ENCODE data around the gene PUS10.
"Not testable (repeated sequence)": the region's sequence is repeated elsewhere in the genome, so short reads cannot be mapped to it uniquely, and the experiment has no call there.

Gene PUS10

DNA sequence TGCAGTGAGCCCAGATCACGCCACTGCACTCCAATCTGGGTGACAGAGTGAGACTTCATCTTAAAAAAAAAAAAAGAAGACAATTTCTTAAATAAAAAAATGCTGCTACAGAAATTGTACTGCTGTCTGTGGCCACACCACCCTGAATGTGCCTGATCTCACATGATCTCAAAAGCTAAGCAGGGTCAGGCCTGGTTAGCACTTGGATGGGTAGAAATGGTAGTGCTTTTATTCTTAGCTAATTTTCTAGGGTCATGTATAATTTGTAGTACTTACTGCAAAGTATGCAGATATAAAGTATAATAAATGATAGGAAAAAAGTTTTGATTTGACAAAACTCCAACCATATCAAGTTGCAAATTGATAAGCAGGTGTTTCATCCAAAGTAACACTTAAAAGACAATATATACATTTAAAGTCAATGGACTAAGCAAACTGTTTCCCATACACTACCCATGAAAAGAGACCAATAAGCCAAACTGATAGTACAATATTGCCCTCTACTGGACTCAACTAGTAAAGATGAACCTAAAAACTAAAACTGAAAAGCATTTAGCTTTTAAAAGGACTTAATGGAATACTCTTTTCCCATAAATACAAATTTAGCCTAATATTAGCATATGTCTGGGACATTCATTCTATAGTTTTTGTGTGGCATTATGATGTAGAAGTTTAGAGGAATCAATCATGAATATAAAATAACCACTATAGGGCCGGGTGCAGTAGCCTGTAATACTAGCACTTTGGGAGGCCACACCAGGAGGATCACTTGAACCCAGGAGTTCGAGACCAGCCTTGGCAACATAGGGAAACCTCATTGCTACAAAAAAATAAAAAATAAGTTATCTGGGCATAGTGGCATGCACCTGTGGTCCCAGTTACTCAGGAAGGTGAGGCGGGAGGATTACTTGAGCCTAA lies 19.2 kb downstream of the PUS10 start:
- H3K27ac ChIP-seq, result peak overlapping the region; percentile 50; the same call in 1 of the 2 replicates
- POLR2A ChIA-PET (ENCODE audit: low non-redundant PET), result no interaction called here
- TF ChIP-seq CTCF (conservative IDR thresholded peaks at IDR 0.05; ENCODE audit: low read depth), result peak; percentile 71
- CTCF ChIA-PET, result interaction anchor here (0.5 to 1.7 kb wide), 29 partner anchors 8 to 966 kb away, joined by 3 to 8 read pairs (median 4); no protein-coding TSS in a partner anchor
- DNase-seq (ENCODE audit: low spot score), result peak; percentile 56

GRCh38 chr2:60994131-60994530 lies 23.9 kb downstream of the PUS10 start:
- no peak for TF ChIP-seq CTCF (conservative IDR thresholded peaks at IDR 0.05; ENCODE audit: low read depth)
- H3K27ac ChIP-seq, result no peak overlapping the region
- ChIA-PET POLR2A (ENCODE audit: low non-redundant PET) (no interaction called here), CTCF (no interaction called here)
- DNase-seq (ENCODE audit: low spot score), result no peak

DNA sequence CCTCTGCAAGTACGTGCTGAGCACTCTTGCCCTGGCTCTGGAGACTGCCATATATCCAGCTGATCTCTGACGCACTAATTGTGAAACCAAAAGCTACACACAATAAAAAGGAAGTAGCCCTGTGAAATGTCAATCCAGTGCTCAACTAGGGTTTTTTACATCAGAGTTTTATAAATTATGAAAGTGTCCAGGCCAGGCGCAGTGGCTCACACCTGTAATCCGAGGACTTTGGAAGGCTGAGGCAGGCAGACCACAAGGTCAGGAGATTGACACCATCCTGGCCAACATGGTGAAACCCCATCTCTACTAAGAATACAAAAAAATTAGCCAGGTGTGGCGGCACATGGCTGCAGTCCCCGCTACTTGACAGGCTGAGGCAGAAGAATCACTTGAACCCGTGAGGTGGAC lies 25.1 kb downstream of the PUS10 start:
- ChIA-PET POLR2A (ENCODE audit: low non-redundant PET) (no interaction called here), CTCF (no interaction called here)
- TF ChIP-seq CTCF (conservative IDR thresholded peaks at IDR 0.05; ENCODE audit: low read depth), result no peak
- no peak for DNase-seq (ENCODE audit: low spot score)
- no peak overlapping the region for H3K27ac ChIP-seq

GRCh38 chr2:60991644-60992043 lies 26.4 kb downstream of the PUS10 start:
- ChIA-PET CTCF (no interaction called here), POLR2A (ENCODE audit: low non-redundant PET) (no interaction called here)
- no peak for TF ChIP-seq CTCF (conservative IDR thresholded peaks at IDR 0.05; ENCODE audit: low read depth)
- H3K27ac ChIP-seq, result no peak overlapping the region
- no peak for DNase-seq (ENCODE audit: low spot score)

DNA sequence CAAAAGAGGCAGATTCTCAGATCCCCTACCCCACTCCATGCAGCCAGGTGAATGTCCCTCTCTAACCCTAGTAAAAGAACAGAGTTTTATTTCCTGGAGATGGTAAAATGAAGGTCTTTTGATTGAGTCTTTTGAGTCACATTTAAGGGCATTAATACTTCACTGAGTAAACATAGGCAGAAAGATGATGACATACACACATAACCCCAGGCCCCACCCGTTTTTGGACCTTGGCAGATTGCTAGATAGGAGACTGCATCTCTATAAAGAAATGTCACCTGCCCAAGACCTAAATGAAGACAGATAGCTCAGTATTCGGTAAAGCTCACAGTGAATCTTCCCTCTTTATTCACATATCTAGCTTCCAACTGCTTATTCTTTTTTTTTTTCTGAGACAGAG lies 28.8 kb downstream of the PUS10 start:
- CTCF ChIA-PET, result no interaction called here
- H3K27ac ChIP-seq, result no peak overlapping the region
- POLR2A ChIA-PET (ENCODE audit: low non-redundant PET), result no interaction called here
- DNase-seq (ENCODE audit: low spot score), result no peak
- no peak for TF ChIP-seq CTCF (conservative IDR thresholded peaks at IDR 0.05; ENCODE audit: low read depth)

- DNase-seq (ENCODE audit: low spot score); POLR2A ChIA-PET (ENCODE audit: low non-redundant PET): not testable (repeated sequence)
- CTCF ChIA-PET, result interaction anchor here (1.1 kb wide), 1 partner anchor 11 kb away, joined by 5 read pairs; no protein-coding TSS in a partner anchor
- peak overlapping the region; percentile 14; the same call in 1 of the 2 replicates for H3K27ac ChIP-seq
These were observed 30.4 kb downstream of the PUS10 start for GRCh38 chr2:60987656-60988055.

DNA sequence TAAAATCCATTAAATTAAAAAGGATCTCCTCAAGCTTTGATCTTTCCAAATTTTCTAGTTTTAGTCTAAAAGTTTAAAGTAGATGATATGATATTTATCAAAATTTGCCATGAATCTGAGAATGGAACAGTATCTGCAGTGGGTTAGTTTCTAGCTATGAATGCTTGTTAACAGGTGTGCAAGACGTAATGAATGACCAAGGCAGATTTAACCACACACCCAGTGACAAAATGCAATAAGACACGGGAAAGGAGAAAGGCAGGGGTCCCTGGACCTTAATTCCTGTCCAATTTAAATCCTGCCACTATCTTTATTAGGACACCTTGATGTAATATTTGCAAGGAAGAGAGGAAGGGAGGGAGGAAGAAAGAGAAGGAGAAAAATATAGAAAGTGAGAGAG lies 31.0 kb downstream of the PUS10 start:
- TF ChIP-seq CTCF (conservative IDR thresholded peaks at IDR 0.05; ENCODE audit: low read depth), result no peak
- CTCF ChIA-PET, result interaction anchor here (0.6 to 1.1 kb wide), 2 partner anchors 12 to 103 kb away, joined by 5 read pairs; no protein-coding TSS in a partner anchor
- H3K27ac ChIP-seq, result no peak overlapping the region
- no peak for DNase-seq (ENCODE audit: low spot score)
- POLR2A ChIA-PET (ENCODE audit: low non-redundant PET), result no interaction called here
